ENCODE measurements around the gene MRPS17.

Gene MRPS17

DNA sequence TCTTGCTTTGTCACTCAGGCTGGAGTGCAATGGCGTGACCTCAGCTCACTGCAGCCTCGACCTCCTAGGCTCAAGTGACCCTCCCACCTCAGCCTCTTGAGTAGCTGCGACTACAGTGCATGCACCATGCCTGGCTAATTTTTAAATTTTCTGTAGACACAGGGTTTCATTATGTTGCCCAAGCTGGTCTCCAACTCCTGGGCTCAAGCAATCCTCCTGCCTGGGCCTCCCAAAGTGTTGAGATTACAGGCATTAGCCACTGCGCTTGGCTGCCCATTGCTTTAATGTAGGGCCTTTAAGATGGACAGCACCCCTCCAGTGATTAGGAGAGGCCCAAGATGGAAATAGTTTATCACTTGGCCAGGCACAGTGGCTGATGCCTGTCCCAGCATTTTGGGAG lies 52.1 kb downstream of the MRPS17 start:
- no peak overlapping the region for H3K4me3 ChIP-seq (ENCODE audit: low read depth, low read length)
- TF ChIP-seq, protein P1, sequence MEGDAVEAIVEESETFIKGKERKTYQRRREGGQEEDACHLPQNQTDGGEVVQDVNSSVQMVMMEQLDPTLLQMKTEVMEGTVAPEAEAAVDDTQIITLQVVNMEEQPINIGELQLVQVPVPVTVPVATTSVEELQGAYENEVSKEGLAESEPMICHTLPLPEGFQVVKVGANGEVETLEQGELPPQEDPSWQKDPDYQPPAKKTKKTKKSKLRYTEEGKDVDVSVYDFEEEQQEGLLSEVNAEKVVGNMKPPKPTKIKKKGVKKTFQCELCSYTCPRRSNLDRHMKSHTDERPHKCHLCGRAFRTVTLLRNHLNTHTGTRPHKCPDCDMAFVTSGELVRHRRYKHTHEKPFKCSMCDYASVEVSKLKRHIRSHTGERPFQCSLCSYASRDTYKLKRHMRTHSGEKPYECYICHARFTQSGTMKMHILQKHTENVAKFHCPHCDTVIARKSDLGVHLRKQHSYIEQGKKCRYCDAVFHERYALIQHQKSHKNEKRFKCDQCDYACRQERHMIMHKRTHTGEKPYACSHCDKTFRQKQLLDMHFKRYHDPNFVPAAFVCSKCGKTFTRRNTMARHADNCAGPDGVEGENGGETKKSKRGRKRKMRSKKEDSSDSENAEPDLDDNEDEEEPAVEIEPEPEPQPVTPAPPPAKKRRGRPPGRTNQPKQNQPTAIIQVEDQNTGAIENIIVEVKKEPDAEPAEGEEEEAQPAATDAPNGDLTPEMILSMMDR (IDR thresholded peaks at IDR 0.05; ENCODE audit: low read depth, low read length), result no peak

Measured in WI38 (cell line).